ENCODE results near the gene TCHH. TPM values are rescaled to one million over a fixed set of nuclear protein-coding genes. Genes with fewer than 3 reads are reported as not detected.
"Not testable (repeated sequence)": the region's sequence is repeated elsewhere in the genome, so short reads cannot be mapped to it uniquely, and the experiment has no call there.

The TCHH gene
- total RNA-seq, 2 donors from 2014 or later: 0.08 TPM; not detected in 1

DNA sequence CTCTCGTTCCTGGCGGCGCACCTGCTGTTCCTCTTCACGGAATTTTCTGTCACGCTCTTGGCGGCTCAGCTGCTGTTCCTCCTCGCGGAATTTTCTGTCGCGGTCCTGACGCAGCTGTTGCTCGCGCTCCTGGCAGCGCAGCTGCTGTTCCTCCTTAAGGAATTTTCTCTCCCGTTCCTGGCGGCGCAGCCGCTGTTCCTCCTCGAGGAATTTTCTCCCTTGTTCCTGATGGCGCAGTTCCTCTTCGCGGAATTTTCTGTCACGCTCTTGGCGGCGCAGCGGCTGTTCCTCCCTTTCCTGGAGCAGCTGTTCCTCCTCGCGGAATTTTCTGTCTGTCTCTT lies 6.4 kb downstream of the TCHH start:
- ATAC-seq (no peak), DNase-seq (ENCODE audit: low spot score) (no peak)
- H3K4me3 Mint-ChIP-seq: no peak overlapping the region
- no peak overlapping the region for H3K27ac Mint-ChIP-seq
- H3K4me1 Mint-ChIP-seq (ENCODE audit: low read depth in 2 of 2): peaks cover 6 to 7% of the 10 kb centered on the region in 2 donors
- no peaks in the 10 kb centered on the region for H3K9me3 Mint-ChIP-seq
- peaks cover 11 to 20% of the 10 kb centered on the region in 2 donors for H3K27me3 Mint-ChIP-seq
- H3K36me3 Mint-ChIP-seq: peaks cover 9% of the 10 kb centered on the region

DNA sequence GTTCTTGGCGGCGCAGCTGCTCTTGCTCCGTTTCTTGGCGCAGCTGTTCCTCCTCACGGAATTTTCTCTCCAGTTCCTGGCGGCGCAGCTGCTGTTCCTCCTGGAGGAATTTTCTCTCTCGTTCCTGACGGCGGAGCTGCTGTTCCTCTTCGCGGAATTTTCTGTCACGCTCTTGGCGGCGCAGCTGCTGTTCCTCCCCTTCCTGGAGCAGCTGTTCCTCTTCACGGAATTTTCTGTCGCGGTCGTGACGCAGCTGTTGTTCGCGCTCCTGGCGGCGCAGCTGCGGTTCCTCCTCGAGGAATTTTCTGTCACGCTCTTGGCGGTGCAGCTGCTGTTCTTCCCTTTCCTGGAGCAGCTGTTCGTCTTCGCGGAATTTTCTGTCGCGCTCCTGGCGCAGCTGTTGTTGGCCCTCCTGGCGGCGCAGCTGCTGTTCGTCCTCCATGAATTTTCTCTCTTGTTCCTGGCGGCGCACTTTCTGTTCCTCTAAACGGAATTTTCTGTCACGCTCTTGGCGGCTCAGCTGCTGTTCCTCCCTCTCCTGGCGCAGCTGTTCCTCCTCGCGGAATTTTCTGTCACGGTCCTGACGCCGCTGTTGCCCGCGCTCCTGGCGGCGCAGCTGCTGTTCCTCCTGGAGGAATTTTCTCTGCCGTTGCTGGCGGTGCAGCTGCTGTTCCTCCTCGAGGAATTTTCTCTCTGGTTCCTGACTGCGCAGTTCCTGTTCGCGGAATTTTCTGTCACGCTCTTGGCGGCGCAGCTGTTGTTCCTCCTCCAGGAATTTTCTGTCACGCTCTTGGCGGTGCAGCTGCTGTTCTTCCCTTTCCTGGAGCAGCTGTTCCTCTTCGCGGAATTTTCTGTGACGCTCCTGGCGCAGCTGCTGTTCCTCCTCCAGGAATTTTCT lies 7.0 kb downstream of the TCHH start:
- H3K4me1 Mint-ChIP-seq (ENCODE audit: low read depth in 2 of 2): peaks cover 6 to 7% of the 10 kb centered on the region in 2 donors
- peaks cover 9% of the 10 kb centered on the region for H3K36me3 Mint-ChIP-seq
- no peaks in the 10 kb centered on the region for H3K9me3 Mint-ChIP-seq
- no peak for ATAC-seq
- no peak overlapping the region for H3K27ac Mint-ChIP-seq
- DNase-seq (ENCODE audit: low spot score): no peak
- H3K4me3 Mint-ChIP-seq: no peak overlapping the region
- H3K27me3 Mint-ChIP-seq: peaks cover 13 to 26% of the 10 kb centered on the region in 2 donors

DNA sequence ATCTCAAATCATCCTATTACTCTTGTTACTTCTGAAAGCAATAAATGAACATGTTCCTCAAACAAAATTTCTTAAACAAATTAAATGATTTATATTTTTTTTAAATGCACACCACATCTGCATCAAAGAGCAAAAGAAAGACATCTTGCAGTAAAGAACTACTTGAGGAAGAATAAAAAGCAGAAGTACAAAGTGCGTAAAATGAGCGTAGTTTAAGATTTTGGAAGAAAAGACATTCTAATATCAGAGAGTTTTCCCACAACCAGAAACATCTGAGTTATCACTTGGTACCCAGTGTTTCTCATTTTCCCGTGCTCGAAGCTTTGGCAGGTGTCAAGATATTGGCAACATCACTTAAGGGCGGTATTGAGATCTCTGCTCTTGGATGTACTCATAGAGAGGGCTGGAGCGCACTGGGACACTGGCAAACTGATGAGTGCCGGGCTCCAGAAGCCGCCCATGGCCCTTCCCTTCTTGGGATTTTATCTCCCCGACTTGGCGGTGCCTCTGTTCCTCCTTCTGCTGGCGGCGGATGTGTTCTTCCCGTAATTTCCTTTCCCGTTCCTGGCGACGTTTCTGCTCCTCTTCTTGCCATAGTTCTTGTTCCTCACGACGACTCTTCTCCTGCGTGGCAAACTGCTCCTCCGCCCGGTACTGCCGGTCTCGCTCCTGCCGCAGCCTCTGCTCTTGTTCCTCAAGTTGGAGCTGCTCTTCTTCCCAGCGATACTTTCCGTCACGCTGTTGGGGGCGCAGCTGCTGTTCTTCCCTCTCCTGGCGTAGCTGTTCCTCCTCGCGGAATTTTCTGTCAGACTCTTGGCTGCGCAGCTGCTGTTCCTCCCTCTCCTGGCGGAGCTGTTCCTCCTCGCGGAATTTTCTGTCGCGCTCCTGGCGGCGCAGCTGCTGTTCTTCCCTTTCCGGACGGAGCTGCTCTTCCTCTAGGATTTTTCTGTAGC lies 7.9 kb downstream of the TCHH start:
- no peak overlapping the region for H3K4me3 Mint-ChIP-seq
- no peak overlapping the region for H3K27ac Mint-ChIP-seq
- H3K27me3 Mint-ChIP-seq: peaks cover 16 to 27% of the 10 kb centered on the region in 2 donors
- DNase-seq (ENCODE audit: low spot score) (no peak), ATAC-seq (no peak)
- no peaks in the 10 kb centered on the region for H3K9me3 Mint-ChIP-seq
- H3K4me1 Mint-ChIP-seq (ENCODE audit: low read depth in 2 of 2): peaks cover 6 to 7% of the 10 kb centered on the region in 2 donors
- H3K36me3 Mint-ChIP-seq: peaks cover 9% of the 10 kb centered on the region

DNA sequence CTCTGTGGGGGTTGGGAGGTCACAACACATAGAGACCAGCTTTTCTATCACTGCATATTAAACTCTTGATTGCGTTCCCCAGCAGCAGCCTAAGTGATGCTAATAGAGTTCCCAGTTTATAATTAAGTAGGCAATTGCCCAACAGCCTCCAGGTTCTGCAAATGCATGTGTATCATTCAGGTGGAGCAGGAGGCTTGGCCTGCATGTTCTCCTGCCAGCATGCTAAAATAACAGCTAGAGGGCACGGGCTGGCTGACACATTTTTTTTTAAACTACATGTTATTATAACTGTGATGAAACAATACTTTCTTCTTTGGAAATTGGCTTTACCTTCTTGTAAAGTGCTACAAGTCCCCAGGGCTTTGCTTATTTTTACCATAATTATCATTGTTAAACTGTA lies 10.4 kb downstream of the TCHH start:
- Mint-ChIP-seq H3K4me1 (ENCODE audit: low read depth in 2 of 2) (peaks cover 6 to 7% of the 10 kb centered on the region in 2 donors), H3K27ac (no peak overlapping the region), H3K36me3 (peaks cover 9% of the 10 kb centered on the region), H3K27me3 (peaks cover 30 to 44% of the 10 kb centered on the region in 2 donors), H3K4me3 (no peak overlapping the region), H3K9me3 (no peaks in the 10 kb centered on the region)
- ATAC-seq (no peak), DNase-seq (ENCODE audit: low spot score) (no peak)

DNA sequence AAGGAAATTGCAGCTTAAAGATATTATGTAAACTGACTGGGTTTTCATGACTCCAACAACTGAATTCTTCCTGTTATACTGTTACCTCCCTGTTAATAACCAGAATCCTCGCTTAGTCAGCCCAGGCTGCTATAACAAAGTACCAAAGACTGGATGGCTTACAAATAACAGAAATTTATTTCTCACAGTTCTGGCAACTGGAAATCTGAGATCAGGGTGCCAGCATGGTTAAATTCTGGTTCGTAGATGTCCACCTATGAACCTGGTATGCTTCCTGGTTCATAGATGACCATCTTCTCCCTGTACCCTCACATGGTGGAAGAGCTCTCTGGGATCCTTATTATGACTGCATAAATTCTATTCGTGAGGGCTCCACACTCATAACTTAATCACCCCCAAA lies 18.3 kb downstream of the TCHH start:
- no peak for ATAC-seq
- no peak overlapping the region for H3K27ac Mint-ChIP-seq
- H3K36me3 Mint-ChIP-seq: no peaks in the 10 kb centered on the region
- DNase-seq (ENCODE audit: low spot score): no peak
- H3K9me3 Mint-ChIP-seq: no peaks in the 10 kb centered on the region
- H3K4me3 Mint-ChIP-seq: no peak overlapping the region
- no peaks in the 10 kb centered on the region for H3K4me1 Mint-ChIP-seq (ENCODE audit: low read depth in 2 of 2)
- H3K27me3 Mint-ChIP-seq: peaks cover 35 to 66% of the 10 kb centered on the region in 2 donors

DNA sequence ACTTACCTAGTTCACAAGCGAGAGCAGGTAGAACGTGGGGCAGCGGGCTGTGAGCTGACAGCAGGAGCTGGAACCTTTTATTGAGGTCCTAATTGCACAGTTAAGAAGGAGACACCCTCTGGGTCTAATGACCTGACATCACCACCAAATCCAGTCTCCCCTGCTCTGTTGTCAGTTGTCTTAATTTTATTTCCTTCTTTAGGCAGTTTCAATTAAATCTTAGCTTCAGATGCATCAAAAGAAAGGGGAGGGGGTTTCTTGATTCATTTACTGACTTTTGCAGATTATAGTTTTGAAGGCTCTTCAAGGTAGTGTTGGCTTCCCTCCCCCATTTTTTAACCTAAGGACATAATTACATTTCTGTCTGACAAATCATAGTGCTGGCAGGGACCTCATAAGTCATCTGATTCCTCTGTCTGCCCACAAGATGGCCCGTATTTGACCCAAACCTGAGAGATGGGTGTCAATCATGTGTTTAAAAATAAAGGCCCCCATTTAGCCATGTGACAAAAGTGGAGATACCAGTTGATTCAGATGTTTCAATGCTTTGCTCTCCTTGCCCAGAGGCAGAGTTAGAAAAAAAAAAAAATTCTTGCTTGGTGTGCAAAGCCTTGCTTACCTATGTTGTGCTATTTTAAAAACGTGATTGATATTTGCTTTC lies 26.1 kb downstream of the TCHH start, which contains the start of gene TCHHL1:
Gene TCHHL1 (minus strand): TSS at position 51 of the 661 bp plus-strand sequence. CDS start 921 bp downstream, outside the sequence.
- H3K27ac Mint-ChIP-seq: no peak within 1 kb of the TSS
- no peak for ATAC-seq

DNA sequence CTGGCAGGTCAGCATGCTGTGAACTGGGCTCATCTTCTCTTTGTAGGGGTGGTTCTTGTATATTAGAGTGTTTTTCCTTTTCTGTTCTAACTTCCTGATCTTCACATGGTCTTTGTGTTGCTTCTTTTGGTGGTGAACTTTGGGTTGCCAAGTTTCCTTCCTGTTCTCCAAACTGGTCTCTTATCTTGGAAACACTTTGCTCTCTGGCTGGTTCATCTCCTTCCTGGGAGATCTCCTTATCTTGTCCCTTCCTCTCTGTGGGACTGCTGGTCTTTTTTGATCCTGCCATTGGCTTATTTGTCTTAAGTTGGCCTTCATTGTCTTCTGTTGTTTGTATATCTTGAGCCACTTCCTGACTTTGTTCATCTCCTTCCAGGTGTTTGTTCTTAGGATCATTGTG lies 28.5 kb downstream of the TCHH start:
- ATAC-seq: no peak
- H3K4me3 Mint-ChIP-seq: no peak overlapping the region
- H3K27ac Mint-ChIP-seq: no peak overlapping the region
- no peaks in the 10 kb centered on the region for H3K4me1 Mint-ChIP-seq (ENCODE audit: low read depth in 2 of 2)
- no peaks in the 10 kb centered on the region for H3K36me3 Mint-ChIP-seq
- peaks cover 18 to 25% of the 10 kb centered on the region in 2 donors for H3K27me3 Mint-ChIP-seq
- no peak for DNase-seq (ENCODE audit: low spot score)
- no peaks in the 10 kb centered on the region for H3K9me3 Mint-ChIP-seq

More for the DNA sequence above, 26.1 kb downstream of the TCHH start, which contains the start of gene TCHHL1:
- Mint-ChIP-seq H3K4me1 (ENCODE audit: low read depth in 2 of 2) (no peaks in the 10 kb centered on the region), H3K27me3 (peaks cover 24 to 33% of the 10 kb centered on the region in 2 donors), H3K36me3 (no peaks in the 10 kb centered on the region), H3K9me3 (no peaks in the 10 kb centered on the region), H3K4me3 (no peak within 1 kb of the TSS)
- no peak for DNase-seq (ENCODE audit: low spot score)

DNA sequence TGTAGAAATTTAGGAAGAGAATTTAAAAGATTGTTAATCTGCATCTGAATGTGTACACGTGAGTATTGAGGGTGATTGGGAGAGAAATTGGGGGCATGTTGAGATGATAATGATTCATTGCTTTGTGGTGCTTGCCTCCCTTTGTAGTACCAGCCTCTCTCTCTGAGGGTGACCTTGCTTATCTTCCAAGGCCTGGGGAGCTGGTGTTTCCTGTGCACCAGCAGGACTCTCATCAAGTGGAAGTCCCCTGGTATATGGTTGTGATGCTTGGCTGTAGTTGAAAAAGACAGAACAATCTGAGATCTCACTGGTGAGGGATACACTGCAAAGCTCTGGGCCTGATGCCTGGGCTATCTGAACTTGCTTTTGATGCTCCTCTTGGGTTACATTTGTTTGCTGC lies 30.4 kb downstream of the TCHH start:
- no peak for ATAC-seq

DNA sequence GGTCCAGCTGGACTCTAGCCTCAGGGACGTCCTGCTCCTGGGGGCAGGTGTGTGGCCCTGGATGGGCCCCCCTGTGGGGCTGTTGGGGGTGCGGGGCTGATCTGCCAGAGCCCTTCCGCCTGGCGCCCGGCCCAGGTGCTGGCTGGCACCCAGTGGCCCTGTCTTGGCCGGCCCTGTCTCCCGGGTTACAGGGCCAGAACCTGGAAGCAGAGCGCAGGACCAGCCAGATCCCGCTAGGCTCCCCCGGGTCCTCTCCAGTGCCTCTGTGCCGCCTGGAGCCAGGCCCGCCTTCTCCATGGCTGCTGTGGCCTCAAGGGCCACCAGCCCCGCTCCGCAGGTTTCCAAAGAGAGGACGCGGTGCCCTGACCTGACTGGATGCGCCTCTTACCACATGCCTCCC lies 34.2 kb downstream of the TCHH start:
- ATAC-seq; H3K4me1 Mint-ChIP-seq (ENCODE audit: low read depth in 2 of 2); H3K9me3 Mint-ChIP-seq: not testable (repeated sequence)

More for the DNA sequence above, 30.4 kb downstream of the TCHH start:
- H3K27ac Mint-ChIP-seq: no peak overlapping the region
- H3K36me3 Mint-ChIP-seq: no peaks in the 10 kb centered on the region
- H3K4me3 Mint-ChIP-seq: no peak overlapping the region
- H3K4me1 Mint-ChIP-seq (ENCODE audit: low read depth in 2 of 2): no peaks in the 10 kb centered on the region
- no peaks in the 10 kb centered on the region for H3K9me3 Mint-ChIP-seq
- peaks cover 7 to 10% of the 10 kb centered on the region in 2 donors for H3K27me3 Mint-ChIP-seq
- DNase-seq (ENCODE audit: low spot score): no peak

DNA sequence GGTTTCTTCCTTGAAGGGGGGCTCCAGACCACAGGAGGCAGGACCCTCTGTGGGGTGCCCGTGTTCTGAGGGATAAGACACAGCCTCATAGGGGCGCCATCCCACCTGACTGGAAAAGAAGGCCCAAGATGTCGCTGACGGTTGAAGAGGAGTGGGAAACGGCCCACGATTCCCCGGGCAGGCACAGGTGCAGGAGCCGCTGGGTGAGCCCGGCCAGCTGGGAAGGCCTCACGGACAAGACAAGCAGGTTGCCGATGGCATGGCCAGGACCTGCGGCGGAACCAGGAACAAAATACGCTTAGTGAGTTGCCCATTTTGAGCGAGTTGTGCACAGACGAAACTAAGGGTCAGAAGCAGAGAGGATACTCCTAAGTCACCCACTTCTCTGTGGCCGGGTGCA lies 34.8 kb downstream of the TCHH start:
- ATAC-seq; H3K27ac Mint-ChIP-seq; H3K4me1 Mint-ChIP-seq (ENCODE audit: low read depth in 2 of 2); H3K4me3 Mint-ChIP-seq; H3K36me3 Mint-ChIP-seq; H3K9me3 Mint-ChIP-seq; DNase-seq (ENCODE audit: low spot score): not testable (repeated sequence)
- H3K27me3 Mint-ChIP-seq: peaks cover 13 to 23% of the 10 kb centered on the region in 2 donors

More for the DNA sequence above, 34.2 kb downstream of the TCHH start:
- not testable (repeated sequence) for H3K27ac Mint-ChIP-seq; H3K4me3 Mint-ChIP-seq; H3K36me3 Mint-ChIP-seq; DNase-seq (ENCODE audit: low spot score)
- H3K27me3 Mint-ChIP-seq: peaks cover 11 to 18% of the 10 kb centered on the region in 2 donors

DNA sequence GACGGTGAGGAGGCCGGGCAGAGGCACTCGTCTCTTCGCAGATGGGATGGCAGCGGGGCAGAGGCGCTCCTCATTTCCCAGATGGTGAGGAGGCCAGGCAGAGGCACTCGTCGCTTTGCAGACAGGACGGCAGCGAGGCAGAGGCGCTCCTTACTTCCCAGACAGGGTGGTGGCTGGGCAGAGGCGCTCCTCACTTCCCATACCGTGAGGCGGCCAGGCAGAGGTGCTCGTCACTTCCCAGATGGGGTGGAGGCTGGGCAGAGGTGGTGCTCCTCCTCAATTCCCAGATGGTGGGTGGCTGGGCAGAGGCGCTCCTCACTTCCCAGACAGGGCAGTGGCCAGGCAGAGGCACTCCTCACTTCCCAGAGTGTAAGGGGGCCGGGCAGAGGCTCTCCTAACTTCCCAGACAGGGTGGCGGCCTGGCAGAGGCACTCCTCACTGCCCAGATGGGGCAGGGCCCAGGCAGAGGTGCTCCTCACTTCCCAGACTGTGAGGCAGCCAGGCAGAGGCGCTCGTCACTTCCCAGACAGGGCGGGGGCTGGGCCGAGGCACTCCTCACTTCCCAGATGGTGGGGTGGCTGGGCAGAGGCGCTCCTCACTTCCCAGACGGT lies 36.3 kb downstream of the TCHH start:
- Mint-ChIP-seq H3K4me1 (ENCODE audit: low read depth in 2 of 2) (no peaks in the 10 kb centered on the region), H3K27ac (no peak overlapping the region), H3K27me3 (peaks cover 16 to 30% of the 10 kb centered on the region in 2 donors), H3K9me3 (no peaks in the 10 kb centered on the region), H3K36me3 (no peaks in the 10 kb centered on the region), H3K4me3 (no peak overlapping the region)
- DNase-seq (ENCODE audit: low spot score) (no peak), ATAC-seq (no peak)

DNA sequence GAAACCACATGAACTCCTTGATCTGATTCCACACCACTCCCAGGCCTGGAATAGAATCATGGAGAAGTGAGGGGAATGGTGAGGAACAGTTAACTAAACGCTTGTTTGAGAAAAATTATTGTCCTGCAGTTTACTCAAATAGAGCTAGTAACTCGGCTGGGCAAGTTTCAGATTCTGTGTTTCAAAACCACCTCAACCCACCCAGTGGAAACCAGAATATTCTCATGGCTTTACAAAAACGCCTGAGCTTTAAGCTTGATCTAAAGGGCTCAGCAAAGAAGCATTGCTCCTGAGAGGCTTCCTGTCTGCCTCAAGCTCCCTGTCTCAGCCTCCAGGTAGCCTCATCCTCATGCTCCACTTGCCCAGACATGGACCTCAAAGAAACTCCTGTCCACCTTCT lies 42.9 kb downstream of the TCHH start:
- Mint-ChIP-seq H3K4me1 (ENCODE audit: low read depth in 2 of 2) (no peaks in the 10 kb centered on the region), H3K36me3 (no peaks in the 10 kb centered on the region), H3K27me3 (peaks cover 28 to 46% of the 10 kb centered on the region in 2 donors), H3K9me3 (no peaks in the 10 kb centered on the region), H3K27ac (no peak overlapping the region), H3K4me3 (no peak overlapping the region)
- no peak for DNase-seq (ENCODE audit: low spot score)
- ATAC-seq: no peak

DNA sequence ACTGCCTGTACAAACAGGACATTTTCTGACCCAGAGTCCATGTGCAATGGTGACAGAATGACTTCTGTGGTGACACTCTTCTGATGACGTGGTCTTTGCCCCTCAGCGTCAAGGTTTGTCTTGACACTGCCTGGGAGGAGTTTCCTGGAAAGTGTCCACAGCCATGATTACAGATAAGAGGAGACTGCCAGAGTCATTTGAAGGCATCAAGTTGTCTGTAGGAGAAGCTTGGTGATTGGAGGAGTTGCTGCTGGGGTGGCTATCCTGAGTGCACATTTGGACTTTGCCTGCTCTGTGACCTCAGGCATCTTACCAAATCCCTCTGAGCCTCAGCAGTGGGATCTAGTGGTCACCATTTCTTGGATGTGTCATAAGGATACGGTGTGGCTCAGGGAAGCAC lies 44.1 kb downstream of the TCHH start:
- Mint-ChIP-seq H3K27ac (no peak overlapping the region), H3K27me3 (peaks cover 32 to 47% of the 10 kb centered on the region in 2 donors), H3K4me1 (ENCODE audit: low read depth in 2 of 2) (no peaks in the 10 kb centered on the region), H3K9me3 (no peaks in the 10 kb centered on the region), H3K36me3 (no peaks in the 10 kb centered on the region), H3K4me3 (no peak overlapping the region)
- no peak for DNase-seq (ENCODE audit: low spot score)
- ATAC-seq: no peak

Measured in natural killer cell treated with Interleukin-12 subunit alpha and Interleukin-12 subunit beta and Interleukin-15 and Interleukin-18, amount 100 ng/mL, for 72 hours (primary cell).